WERI-Rb-1 (cell line): Measurements from ENCODE around the gene MMP2.

Experiments
- DNase-seq: peaks from one replicate; pipeline ENCODE4 v3.0.0-alpha.2; 2020
- H3K27ac ChIP-seq: fragments of 250-450 bp; sonication (Bioruptor Pico); 2 replicates; pipeline ENCODE4 v1.5.1; 2020; ENCODE audit warnings: mild to moderate bottlenecking, moderate library complexity
- H3K27me3 ChIP-seq: fragments of 250-450 bp; sonication (Bioruptor Pico); 2 replicates; pipeline ENCODE4 v1.5.1; 2021; ENCODE audit warnings: mild to moderate bottlenecking, low read depth, moderate library complexity; ENCODE audit not compliant: insufficient read depth, severe bottlenecking
- H3K36me3 ChIP-seq: fragments of 250-450 bp; sonication (Bioruptor Pico); 2 replicates; pipeline ENCODE4 v1.5.1; 2020; ENCODE audit warnings: mild to moderate bottlenecking, moderate library complexity
- H3K4me3 ChIP-seq: 2 replicates; pipeline ENCODE4 v1.5.1; 2011; ENCODE audit warnings: low read depth, mild to moderate bottlenecking, control low read depth, low read length
- H3K9me3 ChIP-seq: fragments of 250-450 bp; sonication (Bioruptor Pico); 2 replicates; pipeline ENCODE4 v1.5.1; 2021; ENCODE audit warnings: mild to moderate bottlenecking, moderate library complexity; ENCODE audit not compliant: severe bottlenecking
- CTCF ChIP-seq: IDR thresholded peaks from 2 replicates; pipeline ENCODE4 v1.5.1; 2011; ENCODE audit warnings: low read depth, mild to moderate bottlenecking, control low read depth, inconsistent platforms, low read length

The MMP2 gene

DNA sequence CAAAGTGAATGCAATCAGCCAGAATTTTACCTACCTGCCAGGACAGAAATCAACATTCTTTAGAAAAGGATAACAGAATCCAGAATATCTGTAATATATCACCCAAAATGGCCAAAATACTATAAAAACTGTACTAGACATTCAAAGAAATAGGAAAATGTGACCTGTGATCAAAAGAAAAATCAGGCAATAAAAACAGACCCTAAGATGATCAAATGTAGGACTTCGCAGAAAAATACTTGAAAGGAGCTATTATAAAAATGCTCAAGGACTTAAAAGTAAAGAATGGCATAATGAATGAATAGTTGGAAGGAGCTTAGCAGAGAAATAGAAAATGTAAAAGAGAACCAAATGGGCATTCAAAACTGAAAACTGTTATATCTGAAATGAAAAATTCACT lies 33.9 kb downstream of the MMP2 start:
- Histone ChIP-seq H3K36me3 (no peaks in the 10 kb centered on the region), H3K27me3 (no peaks in the 10 kb centered on the region), H3K9me3 (peaks cover 8% of the 10 kb centered on the region), H3K27ac (no peak overlapping the region), H3K4me3 (no peak overlapping the region)
- no peak for TF ChIP-seq CTCF
- no peak for DNase-seq

GRCh38 chr16:55513616-55514015 lies 34.6 kb downstream of the MMP2 start:
- TF ChIP-seq CTCF, result no peak
- Histone ChIP-seq H3K4me3 (no peak overlapping the region), H3K27me3 (no peaks in the 10 kb centered on the region), H3K27ac (no peak overlapping the region), H3K36me3 (no peaks in the 10 kb centered on the region), H3K9me3 (peaks cover 8% of the 10 kb centered on the region)
- no peak for DNase-seq

- no peak for TF ChIP-seq CTCF
- Histone ChIP-seq H3K4me3 (no peak overlapping the region), H3K36me3 (no peaks in the 10 kb centered on the region), H3K9me3 (peaks cover 8% of the 10 kb centered on the region), H3K27ac (no peak overlapping the region), H3K27me3 (no peaks in the 10 kb centered on the region)
- DNase-seq, result no peak
Measured at GRCh38 chr16:55515111-55515510, 36.1 kb downstream of the MMP2 start.

GRCh38 chr16:55521792-55522191 lies 42.8 kb downstream of the MMP2 start:
- H3K4me3 ChIP-seq, result no peak overlapping the region
- H3K27ac ChIP-seq, result no peak overlapping the region
- no peaks in the 10 kb centered on the region for H3K9me3 ChIP-seq
- TF ChIP-seq CTCF, result no peak
- H3K27me3 ChIP-seq, result no peaks in the 10 kb centered on the region
- H3K36me3 ChIP-seq, result no peaks in the 10 kb centered on the region
- no peak for DNase-seq

DNA sequence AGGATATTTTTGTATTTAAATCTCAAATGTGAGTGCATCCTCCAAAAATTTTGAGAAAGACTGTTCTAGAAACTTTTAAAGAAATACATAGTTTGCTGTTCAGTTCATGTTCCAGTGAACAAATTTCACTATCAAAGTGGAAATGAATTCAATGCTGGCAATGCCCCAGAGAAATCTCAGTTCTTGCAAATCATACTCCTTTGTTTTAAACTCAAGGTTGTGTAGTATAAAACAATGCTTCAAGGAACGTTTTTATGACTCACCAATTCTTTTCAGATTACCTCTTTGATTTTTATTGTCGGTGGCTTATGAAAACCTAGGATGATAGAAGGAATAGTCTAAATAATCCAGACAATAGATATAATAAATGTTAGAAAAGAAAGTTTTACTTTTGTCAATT lies 47.4 kb downstream of the MMP2 start:
- Histone ChIP-seq H3K9me3 (no peaks in the 10 kb centered on the region), H3K27ac (no peak overlapping the region), H3K4me3 (no peak overlapping the region), H3K27me3 (no peaks in the 10 kb centered on the region), H3K36me3 (no peaks in the 10 kb centered on the region; the same call in 1 of the 2 replicates)
- TF ChIP-seq CTCF, result no peak
- DNase-seq, result no peak

GRCh38 chr16:55527885-55528284 lies 48.9 kb downstream of the MMP2 start:
- no peak overlapping the region for H3K4me3 ChIP-seq
- no peak for DNase-seq
- H3K9me3 ChIP-seq, result no peaks in the 10 kb centered on the region
- H3K36me3 ChIP-seq, result no peaks in the 10 kb centered on the region; the same call in 1 of the 2 replicates
- H3K27ac ChIP-seq, result no peak overlapping the region
- no peak for TF ChIP-seq CTCF
- no peaks in the 10 kb centered on the region for H3K27me3 ChIP-seq
